Astrocyte (in vitro differentiated cells and primary cell): ENCODE results near the gene KHK.

Experiments
- EZH2 ChIP-seq: IDR thresholded peaks from 2 replicates; pipeline ENCODE4 v1.6.1; 2012; ENCODE audit warnings: mild to moderate bottlenecking, low read length, inconsistent platforms; ENCODE audit not compliant: insufficient read depth
- TF ChIP-seq, protein P1 (sequence below): IDR thresholded peaks from 2 replicates; pipeline ENCODE4 v1.5.1; 2011; ENCODE audit warnings: low read depth, mild to moderate bottlenecking, inconsistent platforms, low read length, moderate library complexity; ENCODE audit not compliant: insufficient read depth

DNA sequence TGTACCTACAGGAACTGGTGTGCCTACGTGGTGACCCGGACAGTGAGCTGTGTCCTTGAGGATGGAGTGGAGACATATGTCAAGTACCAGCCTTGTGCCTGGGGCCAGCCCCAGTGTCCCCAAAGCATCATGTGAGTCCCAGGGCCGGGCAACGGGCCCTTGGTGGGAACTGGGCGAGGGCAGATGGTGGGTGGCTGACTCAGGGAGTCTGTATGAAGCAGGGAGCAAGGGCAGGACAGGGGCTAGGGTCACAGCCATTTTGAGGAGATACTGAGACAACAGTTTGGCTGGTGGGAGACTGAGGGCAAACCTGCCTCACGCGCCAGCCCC lies 6.5 kb upstream of the KHK start:
- TF ChIP-seq, protein P1, sequence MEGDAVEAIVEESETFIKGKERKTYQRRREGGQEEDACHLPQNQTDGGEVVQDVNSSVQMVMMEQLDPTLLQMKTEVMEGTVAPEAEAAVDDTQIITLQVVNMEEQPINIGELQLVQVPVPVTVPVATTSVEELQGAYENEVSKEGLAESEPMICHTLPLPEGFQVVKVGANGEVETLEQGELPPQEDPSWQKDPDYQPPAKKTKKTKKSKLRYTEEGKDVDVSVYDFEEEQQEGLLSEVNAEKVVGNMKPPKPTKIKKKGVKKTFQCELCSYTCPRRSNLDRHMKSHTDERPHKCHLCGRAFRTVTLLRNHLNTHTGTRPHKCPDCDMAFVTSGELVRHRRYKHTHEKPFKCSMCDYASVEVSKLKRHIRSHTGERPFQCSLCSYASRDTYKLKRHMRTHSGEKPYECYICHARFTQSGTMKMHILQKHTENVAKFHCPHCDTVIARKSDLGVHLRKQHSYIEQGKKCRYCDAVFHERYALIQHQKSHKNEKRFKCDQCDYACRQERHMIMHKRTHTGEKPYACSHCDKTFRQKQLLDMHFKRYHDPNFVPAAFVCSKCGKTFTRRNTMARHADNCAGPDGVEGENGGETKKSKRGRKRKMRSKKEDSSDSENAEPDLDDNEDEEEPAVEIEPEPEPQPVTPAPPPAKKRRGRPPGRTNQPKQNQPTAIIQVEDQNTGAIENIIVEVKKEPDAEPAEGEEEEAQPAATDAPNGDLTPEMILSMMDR: no peak
- no peak for TF ChIP-seq EZH2
